Measurements from ENCODE around the gene MORC3. TPM values are rescaled to one million over a fixed set of nuclear protein-coding genes. Genes with fewer than 3 reads are reported as not detected.
A peak's percentile ranks its signal among the peaks of the same experiment; 100 is the strongest.
"Not testable (repeated sequence)": the region's sequence is repeated elsewhere in the genome, so short reads cannot be mapped to it uniquely, and the experiment has no call there.

The MORC3 gene, protein sequence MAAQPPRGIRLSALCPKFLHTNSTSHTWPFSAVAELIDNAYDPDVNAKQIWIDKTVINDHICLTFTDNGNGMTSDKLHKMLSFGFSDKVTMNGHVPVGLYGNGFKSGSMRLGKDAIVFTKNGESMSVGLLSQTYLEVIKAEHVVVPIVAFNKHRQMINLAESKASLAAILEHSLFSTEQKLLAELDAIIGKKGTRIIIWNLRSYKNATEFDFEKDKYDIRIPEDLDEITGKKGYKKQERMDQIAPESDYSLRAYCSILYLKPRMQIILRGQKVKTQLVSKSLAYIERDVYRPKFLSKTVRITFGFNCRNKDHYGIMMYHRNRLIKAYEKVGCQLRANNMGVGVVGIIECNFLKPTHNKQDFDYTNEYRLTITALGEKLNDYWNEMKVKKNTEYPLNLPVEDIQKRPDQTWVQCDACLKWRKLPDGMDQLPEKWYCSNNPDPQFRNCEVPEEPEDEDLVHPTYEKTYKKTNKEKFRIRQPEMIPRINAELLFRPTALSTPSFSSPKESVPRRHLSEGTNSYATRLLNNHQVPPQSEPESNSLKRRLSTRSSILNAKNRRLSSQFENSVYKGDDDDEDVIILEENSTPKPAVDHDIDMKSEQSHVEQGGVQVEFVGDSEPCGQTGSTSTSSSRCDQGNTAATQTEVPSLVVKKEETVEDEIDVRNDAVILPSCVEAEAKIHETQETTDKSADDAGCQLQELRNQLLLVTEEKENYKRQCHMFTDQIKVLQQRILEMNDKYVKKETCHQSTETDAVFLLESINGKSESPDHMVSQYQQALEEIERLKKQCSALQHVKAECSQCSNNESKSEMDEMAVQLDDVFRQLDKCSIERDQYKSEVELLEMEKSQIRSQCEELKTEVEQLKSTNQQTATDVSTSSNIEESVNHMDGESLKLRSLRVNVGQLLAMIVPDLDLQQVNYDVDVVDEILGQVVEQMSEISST
- 10 to 100 TPM; 26.8 to 28.7 TPM for total RNA-seq

- ATAC-seq = peak; percentile 97
- H3K36me3 Mint-ChIP-seq = no peaks in the 10 kb centered on the region
- peak within 1 kb of the TSS; percentile 84 to 99 for H3K27ac Mint-ChIP-seq
These were observed at the start of gene MORC3 for GRCh38 chr21:36319767-36320420. Gene MORC3 (plus strand): TSS chr21:36320197. CDS start chr21:36320265, 68 bp downstream.

GRCh38 chr21:36270786-36271695, 49.0 kb upstream of the MORC3 start:
- not testable (repeated sequence) for H3K27me3 Mint-ChIP-seq; DNase-seq (ENCODE audit: low spot score); H3K4me1 Mint-ChIP-seq (ENCODE audit: low read depth in 2 of 2); ATAC-seq; H3K4me3 Mint-ChIP-seq; H3K9me3 Mint-ChIP-seq; H3K27ac Mint-ChIP-seq; H3K36me3 Mint-ChIP-seq

More at GRCh38 chr21:36319767-36320420, at the start of gene MORC3:
- peak within 1 kb of the TSS; percentile 90 for H3K4me3 Mint-ChIP-seq
- no peaks in the 10 kb centered on the region for H3K9me3 Mint-ChIP-seq
- H3K4me1 Mint-ChIP-seq (ENCODE audit: low read depth in 2 of 2) = peaks cover 32 to 36% of the 10 kb centered on the region in 2 donors
- H3K27me3 Mint-ChIP-seq = no peaks in the 10 kb centered on the region
- DNase-seq (ENCODE audit: low spot score) = peak; percentile 99

DNA sequence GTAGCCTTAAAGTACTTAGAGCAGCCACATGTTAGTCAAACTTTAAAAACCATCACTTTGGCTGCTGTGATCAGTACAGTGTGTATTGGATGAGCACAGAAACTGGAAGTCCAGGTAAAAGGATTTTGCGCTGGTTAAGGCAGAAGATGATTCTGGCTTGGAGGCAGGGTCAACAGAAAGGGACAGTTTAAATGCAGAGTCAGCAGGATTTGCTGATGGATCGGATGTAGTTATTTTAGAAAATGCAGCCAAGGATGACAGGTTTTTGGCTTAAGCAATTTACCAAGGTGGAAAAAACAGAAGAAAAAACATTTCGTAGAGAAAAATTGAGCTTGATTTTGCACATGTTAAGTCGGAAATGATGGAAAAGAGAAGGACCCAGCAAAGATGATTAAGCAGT, 45.9 kb upstream of the MORC3 start:
- no peak overlapping the region for H3K27ac Mint-ChIP-seq
- ATAC-seq (no peak), DNase-seq (ENCODE audit: low spot score) (no peak)
- no peaks in the 10 kb centered on the region for H3K27me3 Mint-ChIP-seq
- no peaks in the 10 kb centered on the region for H3K4me1 Mint-ChIP-seq (ENCODE audit: low read depth in 2 of 2)
- no peak overlapping the region for H3K4me3 Mint-ChIP-seq
- H3K9me3 Mint-ChIP-seq = no peaks in the 10 kb centered on the region
- H3K36me3 Mint-ChIP-seq = no peaks in the 10 kb centered on the region

DNA sequence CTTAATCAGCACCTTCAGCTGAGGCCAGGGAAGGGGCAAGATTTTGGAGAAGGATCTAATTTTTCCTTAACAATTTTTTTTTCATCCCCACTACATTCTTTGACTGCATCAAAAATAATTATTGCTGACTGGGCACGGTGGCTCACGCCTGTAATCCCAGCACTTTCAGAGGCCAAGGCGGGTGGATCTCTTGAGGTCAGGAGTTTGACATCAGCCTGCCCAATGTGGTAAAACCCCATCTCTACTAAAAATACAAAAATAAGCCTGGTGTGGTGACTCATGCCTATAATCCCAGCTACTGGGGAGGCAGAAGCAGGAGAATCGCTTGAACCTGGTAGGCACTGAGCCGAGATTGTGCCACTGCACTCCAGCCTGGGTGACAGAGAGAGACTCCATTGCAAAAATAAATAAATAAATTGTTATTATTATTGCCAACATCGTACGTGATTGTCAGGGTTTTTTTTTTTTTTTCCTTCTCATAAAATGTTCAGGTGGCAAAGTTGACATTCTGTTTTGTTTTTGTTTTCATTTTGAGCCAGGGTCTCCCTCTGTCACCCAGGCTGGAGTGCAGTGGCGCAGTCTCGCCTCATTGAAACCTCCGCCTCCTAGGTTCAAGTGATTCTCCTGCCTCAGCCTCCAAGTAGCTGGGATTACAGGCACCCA, 37.3 kb upstream of the MORC3 start:
- ATAC-seq = no peak
- Mint-ChIP-seq H3K9me3 (no peaks in the 10 kb centered on the region), H3K4me1 (ENCODE audit: low read depth in 2 of 2) (no peaks in the 10 kb centered on the region), H3K36me3 (no peaks in the 10 kb centered on the region), H3K4me3 (no peak overlapping the region), H3K27me3 (no peaks in the 10 kb centered on the region), H3K27ac (no peak overlapping the region)
- no peak for DNase-seq (ENCODE audit: low spot score)

DNA sequence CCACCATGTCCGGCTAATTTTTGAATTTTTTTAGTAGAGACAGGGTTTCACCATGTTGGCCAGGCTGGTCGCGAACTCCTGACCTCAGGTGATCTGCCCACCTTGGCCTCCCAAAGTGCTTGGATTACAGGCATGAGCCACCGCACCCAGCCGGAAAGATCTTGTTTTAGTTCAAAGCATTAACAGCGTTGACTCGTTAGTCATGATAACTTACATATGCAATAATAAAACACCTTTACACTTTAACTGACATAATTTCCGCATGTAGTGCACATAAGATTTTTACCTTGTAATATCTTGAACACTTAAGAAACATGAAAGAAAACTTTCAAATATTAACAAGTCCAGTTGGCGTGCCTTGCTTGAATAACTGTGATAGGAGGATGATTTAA, 36.8 kb upstream of the MORC3 start:
- not testable (repeated sequence) for ATAC-seq, H3K27me3 Mint-ChIP-seq

DNA sequence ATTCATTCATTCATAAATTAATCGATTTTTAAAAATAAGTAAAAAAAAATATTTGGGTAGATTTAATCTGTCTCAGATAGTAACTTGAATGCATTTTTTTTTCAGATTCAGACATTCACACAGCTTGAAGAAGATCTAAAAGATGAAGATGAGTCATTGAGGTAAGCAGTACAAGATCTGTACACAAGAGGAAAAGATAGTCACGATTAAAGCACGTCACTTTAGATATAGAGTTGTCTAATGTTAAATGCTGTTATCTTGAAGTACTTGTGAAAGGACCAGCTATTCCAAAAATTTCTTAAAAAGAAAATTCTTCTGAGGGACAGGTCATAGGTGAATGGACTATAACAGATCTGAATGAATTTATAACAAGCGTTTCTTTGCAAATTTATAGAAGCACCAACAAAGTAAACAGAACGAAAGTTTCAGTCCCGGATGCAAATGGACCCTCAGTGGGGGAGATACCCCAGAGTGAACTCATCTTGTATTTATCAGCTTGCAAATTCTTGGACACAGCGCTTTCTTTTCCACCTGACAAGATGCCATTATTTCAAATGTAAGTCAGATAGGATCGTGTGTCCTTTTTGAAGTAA, 31.2 kb upstream of the MORC3 start:
- ATAC-seq (peak in 1 of 2 donors; percentile 58), DNase-seq (ENCODE audit: low spot score) (no peak)
- H3K27ac Mint-ChIP-seq = no peak overlapping the region
- H3K4me3 Mint-ChIP-seq = no peak overlapping the region
- H3K4me1 Mint-ChIP-seq (ENCODE audit: low read depth in 2 of 2) = peaks cover 0 to 14% of the 10 kb centered on the region in 2 donors
- H3K36me3 Mint-ChIP-seq = no peaks in the 10 kb centered on the region
- no peaks in the 10 kb centered on the region for H3K27me3 Mint-ChIP-seq
- no peaks in the 10 kb centered on the region for H3K9me3 Mint-ChIP-seq

More for the DNA sequence above, 36.8 kb upstream of the MORC3 start:
- not testable (repeated sequence) for H3K36me3 Mint-ChIP-seq; H3K4me1 Mint-ChIP-seq (ENCODE audit: low read depth in 2 of 2); H3K4me3 Mint-ChIP-seq; DNase-seq (ENCODE audit: low spot score); H3K27ac Mint-ChIP-seq; H3K9me3 Mint-ChIP-seq

GRCh38 chr21:36291509-36291908, 28.5 kb upstream of the MORC3 start:
- Mint-ChIP-seq H3K4me1 (ENCODE audit: low read depth in 2 of 2) (peaks cover 0 to 14% of the 10 kb centered on the region in 2 donors), H3K27ac (no peak overlapping the region), H3K9me3 (no peaks in the 10 kb centered on the region), H3K4me3 (no peak overlapping the region), H3K36me3 (no peaks in the 10 kb centered on the region), H3K27me3 (no peaks in the 10 kb centered on the region)
- no peak for ATAC-seq
- no peak for DNase-seq (ENCODE audit: low spot score)

GRCh38 chr21:36297406-36297937, 22.5 kb upstream of the MORC3 start:
- H3K4me1 Mint-ChIP-seq (ENCODE audit: low read depth in 2 of 2) = peaks cover 21 to 25% of the 10 kb centered on the region in 2 donors
- DNase-seq (ENCODE audit: low spot score) = no peak
- peak overlapping the region; percentile 41 for H3K4me3 Mint-ChIP-seq

GRCh38 chr21:36297938-36298572, 21.9 kb upstream of the MORC3 start:
- peaks cover 21 to 25% of the 10 kb centered on the region in 2 donors for H3K4me1 Mint-ChIP-seq (ENCODE audit: low read depth in 2 of 2)
- H3K4me3 Mint-ChIP-seq = peak overlapping the region; percentile 41
- H3K27me3 Mint-ChIP-seq = no peaks in the 10 kb centered on the region
- no peaks in the 10 kb centered on the region for H3K36me3 Mint-ChIP-seq
- H3K9me3 Mint-ChIP-seq = no peaks in the 10 kb centered on the region
- peak; percentile 72 for DNase-seq (ENCODE audit: low spot score)
- ATAC-seq = peak; percentile 97 to 100
- H3K27ac Mint-ChIP-seq = peak overlapping the region; percentile 53 to 72

More at GRCh38 chr21:36297406-36297937, 22.5 kb upstream of the MORC3 start:
- H3K9me3 Mint-ChIP-seq = no peaks in the 10 kb centered on the region
- H3K27ac Mint-ChIP-seq = peak overlapping the region; percentile 53 to 72
- ATAC-seq = peak in 1 of 2 donors; percentile 20
- H3K36me3 Mint-ChIP-seq = no peaks in the 10 kb centered on the region
- no peaks in the 10 kb centered on the region for H3K27me3 Mint-ChIP-seq

DNA sequence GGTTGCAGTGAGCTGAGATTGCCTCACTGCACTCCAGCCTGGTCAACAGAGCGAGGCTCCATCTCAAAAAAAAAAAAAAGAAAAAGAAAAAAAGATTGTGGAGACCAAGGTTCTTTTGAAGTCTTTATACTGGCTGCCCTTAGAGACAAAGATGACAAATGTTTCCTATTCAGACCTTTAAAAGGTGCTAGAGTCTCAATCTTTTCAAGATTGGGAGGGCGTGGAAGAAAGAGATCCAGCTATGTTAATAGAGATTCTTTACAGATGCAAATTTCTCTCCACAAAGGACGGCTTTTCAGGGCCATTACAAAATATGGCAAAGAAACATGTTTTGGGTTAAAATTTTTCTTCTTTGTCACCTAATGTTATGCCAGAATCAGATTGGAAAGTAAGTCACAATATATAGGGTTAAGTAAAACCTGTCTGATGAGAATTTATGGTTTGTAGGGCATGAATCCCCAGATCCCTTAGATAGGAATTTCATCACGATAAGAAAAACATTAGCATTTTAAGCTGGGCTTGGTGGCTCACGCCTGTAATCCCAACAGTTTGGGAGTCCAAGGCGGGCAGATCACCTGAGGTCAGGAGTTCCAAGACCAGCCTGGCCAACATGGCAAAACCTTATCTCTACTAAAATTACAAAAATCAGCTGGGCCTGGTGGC, 13.0 kb upstream of the MORC3 start:
- no peak for ATAC-seq
- Mint-ChIP-seq H3K9me3 (no peaks in the 10 kb centered on the region), H3K4me3 (no peak overlapping the region), H3K4me1 (ENCODE audit: low read depth in 2 of 2) (no peaks in the 10 kb centered on the region), H3K27me3 (no peaks in the 10 kb centered on the region), H3K36me3 (no peaks in the 10 kb centered on the region), H3K27ac (no peak overlapping the region)
- no peak for DNase-seq (ENCODE audit: low spot score)

GRCh38 chr21:36310016-36310415, 10.0 kb upstream of the MORC3 start:
- ATAC-seq (peak in 1 of 2 donors; percentile 72), DNase-seq (ENCODE audit: low spot score) (no peak)
- Mint-ChIP-seq H3K36me3 (no peaks in the 10 kb centered on the region), H3K27ac (no peak overlapping the region), H3K4me1 (ENCODE audit: low read depth in 2 of 2) (no peaks in the 10 kb centered on the region), H3K4me3 (no peak overlapping the region), H3K27me3 (no peaks in the 10 kb centered on the region), H3K9me3 (no peaks in the 10 kb centered on the region)
